SK-N-SH (cell line): ENCODE results near the gene RPS6KB2. TPM values are rescaled to one million over a fixed set of nuclear protein-coding genes. Genes with fewer than 3 reads are reported as not detected.

Experiments used
- CTCF ChIA-PET: fragments of 300-600, 350-600 bp; formaldehyde crosslinking; extraction: SDS; loops from one replicate; lab custom pipeline; 2021; lab: Yijun Ruan, JAX
- POLR2A ChIA-PET: fragments of 350-600 bp; sonication (Branson Sonifier 250); formaldehyde crosslinking; extraction: SDS; loops from one replicate; lab custom pipeline; 2020; ENCODE audit warnings: antibody characterized with exemption, inconsistent platforms; lab: Yijun Ruan, JAX
- DNase-seq: peaks from one replicate; pipeline ENCODE4 v3.0.0; 2012
- H2AFZ ChIP-seq: fragments of 200-600 bp; sonication (generic); 2 replicates; pipeline ENCODE4 v1.8.1; 2016; ENCODE audit warnings: antibody characterized with exemption, mild to moderate bottlenecking, low read depth
- H3F3A ChIP-seq: fragments of 200-600 bp; sonication (generic); replicated peaks from 2 replicates; pipeline ENCODE3; 2016; ENCODE audit warnings: antibody characterized with exemption, mild to moderate bottlenecking; ENCODE audit not compliant: insufficient read depth
- H3K27ac ChIP-seq, 2 experiments: fragments of 200-500 bp in 1 of 2; fragments of 200-600 bp in 1 of 2; sonication (Bioruptor generic) in 1 of 2; sonication (generic), shearing (Covaris generic) in 1 of 2; 2 replicates each; pipeline versions ENCODE4 v1.5.1 to v1.6.1; 2014 to 2016; ENCODE audit warnings: low read depth in 2 of 2, inconsistent platforms in 1 of 2, low read length in 1 of 2, mild to moderate bottlenecking in 1 of 2, mixed read lengths in 1 of 2
- H3K27me3 ChIP-seq: fragments of 200-600 bp; sonication (generic), shearing (Covaris generic); 2 replicates; pipeline ENCODE4 v1.6.1; 2016; ENCODE audit warnings: mixed run types; ENCODE audit not compliant: insufficient read depth
- H3K36me3 ChIP-seq, 2 experiments: fragments of 200-500 bp in 1 of 2; fragments of 200-600 bp in 1 of 2; sonication (Bioruptor generic) in 1 of 2; sonication (generic) in 1 of 2; replicated peaks in 1 of 2; 2 replicates each; pipeline versions ENCODE3 to v1.5.1; 2014 to 2016; ENCODE audit warnings: low read length in 1 of 2, mild to moderate bottlenecking in 1 of 2; ENCODE audit not compliant: insufficient read depth in 2 of 2, control insufficient read depth in 1 of 2
- H3K4me1 ChIP-seq, 2 experiments: fragments of 200-500 bp in 1 of 2; fragments of 200-600 bp in 1 of 2; sonication (Bioruptor generic) in 1 of 2; sonication (generic), shearing (Covaris generic) in 1 of 2; 2 replicates each; pipeline versions ENCODE4 v1.5.1 to v1.6.1; 2014 to 2016; ENCODE audit warnings: low read depth in 1 of 2, low read length in 1 of 2, mixed run types in 1 of 2; ENCODE audit not compliant: insufficient read depth in 2 of 2, control insufficient read depth in 1 of 2
- H3K4me2 ChIP-seq: fragments of 200-600 bp; sonication (generic), shearing (Covaris generic); 2 replicates; pipeline ENCODE4 v1.6.1; 2017; ENCODE audit warnings: mixed run types
- H3K4me3 ChIP-seq, 2 experiments: fragments of 200-500 bp in 1 of 2; fragments of 200-600 bp in 1 of 2; sonication (Bioruptor generic) in 1 of 2; sonication (generic), shearing (Covaris generic) in 1 of 2; 2 replicates each; pipeline versions ENCODE4 v1.5.1 to v1.8.1; 2014 to 2016; ENCODE audit warnings: low read depth in 2 of 2, inconsistent platforms in 1 of 2, low read length in 1 of 2, mild to moderate bottlenecking in 1 of 2, mixed read lengths in 1 of 2, moderate library complexity in 1 of 2
- H3K79me2 ChIP-seq: fragments of 200-600 bp; sonication (generic); 2 replicates; pipeline ENCODE4 v1.8.1; 2017; ENCODE audit warnings: mild to moderate bottlenecking; ENCODE audit not compliant: insufficient read depth
- H3K9ac ChIP-seq: fragments of 200-600 bp; sonication (generic); 2 replicates; pipeline ENCODE4 v1.6.1; 2017; ENCODE audit warnings: mixed run types
- H3K9me2 ChIP-seq: fragments of 200-600 bp; sonication (generic); 2 replicates; pipeline ENCODE4 v1.6.1; 2017; ENCODE audit warnings: mixed run types
- H3K9me3 ChIP-seq: fragments of 200-600 bp; sonication (generic); 2 replicates; pipeline ENCODE4 v1.6.1; 2017; ENCODE audit warnings: mixed run types, mild to moderate bottlenecking, moderate library complexity
- H4K20me1 ChIP-seq: fragments of 200-600 bp; sonication (generic); 2 replicates; pipeline ENCODE4 v1.6.1; 2017; ENCODE audit warnings: mild to moderate bottlenecking, mixed run types; ENCODE audit not compliant: insufficient read depth
- CHD2 ChIP-seq: fragments of 150-350 bp; IDR thresholded peaks from 2 replicates; pipeline ENCODE4 v1.6.1; 2018; ENCODE audit warnings: low read length; ENCODE audit not compliant: partially characterized antibody
- ELF1 ChIP-seq: IDR thresholded peaks from 2 replicates; pipeline ENCODE4 v1.4.0; 2012
- GABPA ChIP-seq: IDR thresholded peaks from 2 replicates; pipeline ENCODE4 v1.4.0; 2012; ENCODE audit warnings: low read depth, mild to moderate bottlenecking
- GATA2 ChIP-seq: sonication (generic); formaldehyde crosslinking; IDR thresholded peaks from 2 replicates; pipeline ENCODE4 v1.5.0; 2020; ENCODE audit warnings: mild to moderate bottlenecking, missing genetic modification reagents
- MAX ChIP-seq: IDR thresholded peaks from 2 replicates; pipeline ENCODE4 v1.4.0; 2012; ENCODE audit warnings: low read depth
- NFIC ChIP-seq: IDR thresholded peaks from 2 replicates; pipeline ENCODE4 v1.4.0; 2012; ENCODE audit warnings: borderline replicate concordance
- NRF1 ChIP-seq: IDR thresholded peaks from 2 replicates; pipeline ENCODE4 v1.6.1; 2012; ENCODE audit warnings: low read depth, mild to moderate bottlenecking, low read length
- POLR2AphosphoS5 ChIP-seq: IDR thresholded peaks from 2 replicates; pipeline ENCODE4 v1.6.1; 2012; ENCODE audit warnings: low read depth, low read length
- RAD21 ChIP-seq: IDR thresholded peaks from 2 replicates; pipeline ENCODE4 v1.6.1; 2012; ENCODE audit warnings: mild to moderate bottlenecking, low read length
- REST ChIP-seq: IDR thresholded peaks from 2 replicates; pipeline ENCODE4 v1.6.1; 2012; ENCODE audit warnings: mild to moderate bottlenecking, low read depth, low read length, moderate library complexity
- TAF1 ChIP-seq: IDR thresholded peaks from 2 replicates; pipeline ENCODE4 v1.6.1; 2012; ENCODE audit warnings: low read depth, mild to moderate bottlenecking, low read length, moderate library complexity, borderline replicate concordance
- TCF12 ChIP-seq: IDR thresholded peaks from 2 replicates; pipeline ENCODE4 v1.4.0; 2012
- USF2 ChIP-seq: fragments of 150-350 bp; IDR thresholded peaks from 2 replicates; pipeline ENCODE4 v1.6.1; 2017; ENCODE audit warnings: antibody characterized with exemption, low read length, low read depth, borderline replicate concordance
- YY1 ChIP-seq: IDR thresholded peaks from 2 replicates; pipeline ENCODE4 v1.4.0; 2012; ENCODE audit warnings: low read depth, mild to moderate bottlenecking
- ZBTB33 ChIP-seq: IDR thresholded peaks from 2 replicates; pipeline ENCODE4 v1.4.0; 2012; ENCODE audit warnings: low read depth, borderline replicate concordance
- WGBS: methylation state at CpG from one replicate; pipeline ENCODE4 v1.1.6; 2017; ENCODE audit warnings: low lambda C conversion rate; 5-methylcytosine and 5-hydroxymethylcytosine counted together
- polyA plus RNA-seq, 3 experiments: library from polyadenylated mRNA; depleted of rRNA; stranded (reverse); fragments of >200 nt; gene quantifications; 2 replicates each; pipeline ENCODE4 v1.2.3, GENCODE V29; 2012

The RPS6KB2 gene
- polyA plus RNA-seq, 1 of the 3 experiments (the other 2 are of a cell fraction), result 52.0 TPM

- H3K27me3 ChIP-seq, result no peaks in the 10 kb centered on the region
- CTCF ChIA-PET, result interaction anchor here (0.8 to 3.4 kb wide), 10 partner anchors 8 to 119 kb away, joined by 3 to 32 read pairs (median 5); partner anchors contain the start of gene PPP1CA
- POLR2A ChIA-PET, result interaction anchor here (0.6 to 2.9 kb wide), 6 partner anchors 15 to 243 kb away, joined by 3 to 13 read pairs (median 6); partner anchors contain the start of genes AIP, PPP1CA, RAD9A and RPS6KB2
Observed at GRCh38 chr11:67468456-67468758, 40.1 kb downstream of the RPS6KB2 start.

More at GRCh38 chr11:67468456-67468758, 40.1 kb downstream of the RPS6KB2 start:
- Histone ChIP-seq H3K4me2 (peak overlapping the region; percentile 98), H3K9ac (peak overlapping the region; percentile 87), H3K9me2 (no peaks in the 10 kb centered on the region), H3K9me3 (no peaks in the 10 kb centered on the region), H3K4me1 (peaks cover 9 to 35% of the 10 kb centered on the region in 2 experiments; a peak in 2 of 4 replicates), H2AFZ (peak overlapping the region; percentile 63; the same call in 1 of the 2 replicates), H3F3A (peaks cover 10% of the 10 kb centered on the region), H3K36me3 (no peaks in the 10 kb centered on the region), H3K27ac (peak overlapping the region; percentile 56 to 58; a peak in 2 of 4 replicates), H3K79me2 (peaks cover 7% of the 10 kb centered on the region; the same call in 1 of the 2 replicates), H4K20me1 (no peaks in the 10 kb centered on the region), H3K4me3 (peak overlapping the region; percentile 73 to 90)
- 25% methylated on average over 2 of the region's 6 CpGs for WGBS
- TF ChIP-seq TCF12, result no peak
- TF ChIP-seq GABPA, result no peak
- TF ChIP-seq YY1, result no peak
- TF ChIP-seq NFIC, result no peak
- TF ChIP-seq CHD2, result no peak
- no peak for TF ChIP-seq USF2
- no peak for TF ChIP-seq MAX
- no peak for TF ChIP-seq REST
- TF ChIP-seq POLR2AphosphoS5, result no peak
- TF ChIP-seq ELF1, result no peak
- TF ChIP-seq TAF1, result no peak
- no peak for TF ChIP-seq GATA2 (CRISPR knock-in tag)
- TF ChIP-seq RAD21, result no peak
- no peak for TF ChIP-seq ZBTB33
- no peak for TF ChIP-seq NRF1
- DNase-seq, result no peak
